ENCODE results near the gene HBEGF.

DNA sequence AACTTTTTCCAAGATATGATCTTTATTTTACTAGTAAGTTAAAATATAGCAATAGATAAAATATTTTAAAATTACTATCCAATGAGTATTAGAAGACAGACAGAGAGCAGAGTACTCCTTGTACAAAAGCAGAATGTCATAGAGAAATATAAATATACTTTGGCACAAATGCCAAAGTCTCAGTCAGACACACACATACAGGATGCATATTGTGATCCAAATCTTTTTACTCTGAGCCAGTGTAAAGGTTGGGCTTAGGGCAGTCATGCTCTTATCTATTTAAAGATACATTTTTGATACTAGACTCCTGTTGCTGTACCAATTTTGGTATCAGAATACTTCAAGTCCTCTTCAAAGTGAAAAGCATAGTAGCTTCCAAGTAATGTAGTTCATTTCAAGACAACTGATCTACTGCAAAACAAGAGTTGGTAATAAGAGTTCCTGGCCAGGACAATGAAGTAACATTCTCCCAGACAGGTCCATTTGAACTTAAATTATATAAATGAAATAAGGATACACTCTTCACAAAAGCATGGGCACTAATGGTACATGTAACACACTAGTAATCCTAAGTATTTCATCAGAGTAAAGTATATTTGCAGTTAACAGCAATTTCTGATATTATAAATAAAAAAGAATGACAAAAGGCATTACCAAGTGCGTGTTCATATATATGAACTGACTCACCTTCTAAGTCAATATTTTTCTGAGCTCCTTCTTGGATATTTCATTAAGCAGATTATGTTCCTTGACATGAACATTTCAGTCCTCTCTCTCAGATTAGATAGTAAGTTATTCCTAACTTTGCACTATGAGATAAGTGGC lies 54.0 kb downstream of the HBEGF start:
- TF ChIP-seq POLR2AphosphoS5 (IDR thresholded peaks at IDR 0.05; ENCODE audit: low read depth, low read length) (no peak), TAF1 (IDR thresholded peaks at IDR 0.05; ENCODE audit: borderline replicate concordance, insufficient read depth, low read length) (no peak)
- TF ChIP-seq, protein P1, sequence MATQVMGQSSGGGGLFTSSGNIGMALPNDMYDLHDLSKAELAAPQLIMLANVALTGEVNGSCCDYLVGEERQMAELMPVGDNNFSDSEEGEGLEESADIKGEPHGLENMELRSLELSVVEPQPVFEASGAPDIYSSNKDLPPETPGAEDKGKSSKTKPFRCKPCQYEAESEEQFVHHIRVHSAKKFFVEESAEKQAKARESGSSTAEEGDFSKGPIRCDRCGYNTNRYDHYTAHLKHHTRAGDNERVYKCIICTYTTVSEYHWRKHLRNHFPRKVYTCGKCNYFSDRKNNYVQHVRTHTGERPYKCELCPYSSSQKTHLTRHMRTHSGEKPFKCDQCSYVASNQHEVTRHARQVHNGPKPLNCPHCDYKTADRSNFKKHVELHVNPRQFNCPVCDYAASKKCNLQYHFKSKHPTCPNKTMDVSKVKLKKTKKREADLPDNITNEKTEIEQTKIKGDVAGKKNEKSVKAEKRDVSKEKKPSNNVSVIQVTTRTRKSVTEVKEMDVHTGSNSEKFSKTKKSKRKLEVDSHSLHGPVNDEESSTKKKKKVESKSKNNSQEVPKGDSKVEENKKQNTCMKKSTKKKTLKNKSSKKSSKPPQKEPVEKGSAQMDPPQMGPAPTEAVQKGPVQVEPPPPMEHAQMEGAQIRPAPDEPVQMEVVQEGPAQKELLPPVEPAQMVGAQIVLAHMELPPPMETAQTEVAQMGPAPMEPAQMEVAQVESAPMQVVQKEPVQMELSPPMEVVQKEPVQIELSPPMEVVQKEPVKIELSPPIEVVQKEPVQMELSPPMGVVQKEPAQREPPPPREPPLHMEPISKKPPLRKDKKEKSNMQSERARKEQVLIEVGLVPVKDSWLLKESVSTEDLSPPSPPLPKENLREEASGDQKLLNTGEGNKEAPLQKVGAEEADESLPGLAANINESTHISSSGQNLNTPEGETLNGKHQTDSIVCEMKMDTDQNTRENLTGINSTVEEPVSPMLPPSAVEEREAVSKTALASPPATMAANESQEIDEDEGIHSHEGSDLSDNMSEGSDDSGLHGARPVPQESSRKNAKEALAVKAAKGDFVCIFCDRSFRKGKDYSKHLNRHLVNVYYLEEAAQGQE (IDR thresholded peaks at IDR 0.05; ENCODE audit: insufficient read depth in 1 of 2, low read depth in 2 of 2, low read length in 2 of 2): no peak

All from PFSK-1 (cell line).